Body of pancreas (tissue), 4 donors: ENCODE measurements around the gene PLEKHG2. TPM values are rescaled to one million over a fixed set of nuclear protein-coding genes. Genes with fewer than 3 reads are reported as not detected.

Source experiments
- ATAC-seq: fragments of 150-250 bp; one replicate; pipeline ENCODE4 v1.9.1; 2016
- DNase-seq, 4 donors: peaks; one replicate each; pipeline ENCODE4 v3.0.0-alpha.2; 2019
- H3K27ac ChIP-seq, 4 donors: fragments of 200-600 bp; sonication (generic); 1 replicate in 3 of 4; 2 replicates in 1 of 4; pipeline versions ENCODE4 v1.5.1 to v1.6.1; 2016 to 2019; ENCODE audit warnings: mild to moderate bottlenecking in 1 of 4, mixed read lengths in 1 of 4, moderate library complexity in 1 of 4
- H3K27me3 ChIP-seq, 2 donors: fragments of 200-600 bp; sonication (generic); one replicate each; pipeline ENCODE4 v1.6.0; 2016; ENCODE audit warnings: mild to moderate bottlenecking in 1 of 2
- H3K36me3 ChIP-seq, 2 donors: fragments of 200-600 bp; sonication (generic); replicated peaks in 1 of 2; 2 replicates each; pipeline ENCODE4 v1.5.1; 2016; ENCODE audit warnings: low read depth in 2 of 2; ENCODE audit not compliant: insufficient read depth in 1 of 2
- H3K4me1 ChIP-seq: fragments of 200-600 bp; sonication (generic); one replicate; pipeline ENCODE4 v1.6.0; 2016
- H3K4me3 ChIP-seq, 2 donors: fragments of 200-600 bp; sonication (generic); 1 replicate in 1 of 2; 2 replicates in 1 of 2; pipeline ENCODE4 v1.5.1; 2016 to 2019
- H3K9me3 ChIP-seq, 3 donors: fragments of 200-600 bp; sonication (generic); 1 replicate in 2 of 3; 2 replicates in 1 of 3; pipeline ENCODE4 v1.5.1; 2016
- POLR2A ChIP-seq, 3 donors: fragments of 450-650 bp; IDR thresholded peaks; one replicate each; pipeline ENCODE4 v1.6.1; 2016; ENCODE audit warnings: antibody characterized with exemption in 3 of 3, mild to moderate bottlenecking in 2 of 3
- WGBS, 2 donors: methylation state at CpG; one replicate each; pipeline ENCODE4 v1.1.5; 2017; 5-methylcytosine and 5-hydroxymethylcytosine counted together
- intact Hi-C: fragments of 100-400 bp; cut with DNase I; formaldehyde crosslinking; loops from one replicate; pipeline ENCODE4 v1.15.1; 2023
- total RNA-seq, 2 donors: library from RNA; depleted of rRNA; stranded (reverse); fragments of >200 nt; gene quantifications; one replicate each; pipeline ENCODE4 v1.1.0, GENCODE V29; 2016
- TF ChIP-seq, protein P1 (sequence below), 7 experiments: fragments of 450-650 bp in 4 of 7; fragments of 200-600 bp in 3 of 7; sonication (generic) in 3 of 7; IDR thresholded peaks; one replicate each; pipeline ENCODE4 v1.5.1; 2016 to 2019; ENCODE audit warnings: antibody characterized with exemption in 7 of 7

PLEKHG2 gene
- total RNA-seq, 2 donors from 2014 or later, result 6.7 to 13.2 TPM

DNA sequence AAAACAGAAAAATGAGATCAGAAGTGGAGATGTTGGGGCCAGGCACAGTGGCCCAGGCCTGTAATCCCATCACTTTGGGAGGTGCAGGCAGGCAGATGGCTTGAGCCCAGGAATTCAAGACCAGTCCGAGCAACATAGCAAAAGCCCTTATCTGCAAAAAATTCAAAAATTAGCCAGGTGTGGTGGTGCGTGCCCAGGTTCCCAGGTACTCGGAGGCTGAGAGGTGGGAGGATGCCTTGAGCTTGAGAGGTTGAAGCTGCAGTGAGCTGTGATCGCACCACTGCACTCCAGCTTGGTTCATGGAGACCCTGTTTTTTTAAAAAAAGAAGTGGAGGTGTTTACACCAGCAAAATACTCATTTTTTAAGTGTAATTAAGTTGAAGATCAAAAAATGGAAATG is 12.4 kb upstream of the PLEKHG2 start:
- intact Hi-C loops, result no loop called here
- H3K4me1 ChIP-seq, result peaks cover 42% of the 10 kb centered on the region

DNA sequence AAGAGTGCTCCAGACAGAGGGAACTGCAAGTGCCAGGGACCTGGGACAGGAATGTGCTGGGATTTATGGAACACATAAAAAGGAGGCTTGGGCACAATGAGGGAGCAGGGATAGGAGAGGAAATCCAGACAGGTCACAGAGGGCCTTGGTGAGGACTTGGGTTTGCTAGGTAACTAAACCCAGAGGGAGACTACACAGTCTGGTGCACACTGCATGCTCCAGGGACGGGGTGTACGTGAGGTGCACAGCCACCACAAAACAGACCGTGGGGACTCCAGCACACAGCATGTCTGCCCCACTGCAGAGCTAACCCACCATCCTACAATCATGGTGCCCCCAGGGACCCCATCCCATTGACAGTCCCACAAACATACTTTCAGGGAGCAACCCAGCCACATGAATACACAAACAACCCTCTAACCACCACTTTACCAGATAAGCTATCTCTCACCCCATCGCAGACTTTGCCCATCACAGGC is 11.4 kb upstream of the PLEKHG2 start:
- ATAC-seq, result no peak
- TF ChIP-seq, protein P1, sequence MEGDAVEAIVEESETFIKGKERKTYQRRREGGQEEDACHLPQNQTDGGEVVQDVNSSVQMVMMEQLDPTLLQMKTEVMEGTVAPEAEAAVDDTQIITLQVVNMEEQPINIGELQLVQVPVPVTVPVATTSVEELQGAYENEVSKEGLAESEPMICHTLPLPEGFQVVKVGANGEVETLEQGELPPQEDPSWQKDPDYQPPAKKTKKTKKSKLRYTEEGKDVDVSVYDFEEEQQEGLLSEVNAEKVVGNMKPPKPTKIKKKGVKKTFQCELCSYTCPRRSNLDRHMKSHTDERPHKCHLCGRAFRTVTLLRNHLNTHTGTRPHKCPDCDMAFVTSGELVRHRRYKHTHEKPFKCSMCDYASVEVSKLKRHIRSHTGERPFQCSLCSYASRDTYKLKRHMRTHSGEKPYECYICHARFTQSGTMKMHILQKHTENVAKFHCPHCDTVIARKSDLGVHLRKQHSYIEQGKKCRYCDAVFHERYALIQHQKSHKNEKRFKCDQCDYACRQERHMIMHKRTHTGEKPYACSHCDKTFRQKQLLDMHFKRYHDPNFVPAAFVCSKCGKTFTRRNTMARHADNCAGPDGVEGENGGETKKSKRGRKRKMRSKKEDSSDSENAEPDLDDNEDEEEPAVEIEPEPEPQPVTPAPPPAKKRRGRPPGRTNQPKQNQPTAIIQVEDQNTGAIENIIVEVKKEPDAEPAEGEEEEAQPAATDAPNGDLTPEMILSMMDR (IDR thresholded peaks at IDR 0.05), result no peak
- TF ChIP-seq POLR2A (IDR thresholded peaks at IDR 0.05), result no peak
- no peaks in the 10 kb centered on the region for H3K27me3 ChIP-seq
- H3K4me1 ChIP-seq, result peaks cover 49% of the 10 kb centered on the region
- no peaks in the 10 kb centered on the region for H3K9me3 ChIP-seq
- no peaks in the 10 kb centered on the region for H3K36me3 ChIP-seq
- intact Hi-C loops, result no loop called here
- 48 to 59% methylated on average over 4 of the region's 4 CpGs for WGBS, 2 donors
- H3K4me3 ChIP-seq, result no peak overlapping the region
- H3K27ac ChIP-seq, result peak overlapping the region; percentile 91 to 98 (median 96)
- DNase-seq, result no peak

More for the DNA sequence above, 12.4 kb upstream of the PLEKHG2 start:
- Histone ChIP-seq H3K9me3 (no peaks in the 10 kb centered on the region), H3K4me3 (no peak overlapping the region), H3K36me3 (no peaks in the 10 kb centered on the region), H3K27me3 (no peaks in the 10 kb centered on the region), H3K27ac (peak overlapping the region in 1 of 4 donors; percentile 12)
- no peak for TF ChIP-seq POLR2A (IDR thresholded peaks at IDR 0.05)
- DNase-seq (no peak), ATAC-seq (no peak)
- 45 to 57% methylated on average over 4 of the region's 4 CpGs for WGBS, 2 donors

- Histone ChIP-seq H3K9me3 (no peaks in the 10 kb centered on the region), H3K36me3 (no peaks in the 10 kb centered on the region), H3K27me3 (no peaks in the 10 kb centered on the region), H3K4me3 (no peak overlapping the region), H3K27ac (peak overlapping the region; percentile 91 to 98 (median 96)), H3K4me1 (peaks cover 52% of the 10 kb centered on the region)
- DNase-seq, result peak in 3 of 4 donors; percentile 54 to 79 (median 56)
- peak in 2 of 3 donors; percentile 32 to 53 for TF ChIP-seq POLR2A (IDR thresholded peaks at IDR 0.05)
- TF ChIP-seq, protein P1 (IDR thresholded peaks at IDR 0.05), result no peak
- intact Hi-C loops, result no loop called here
- ATAC-seq, result no peak
- 44 to 55% methylated on average over 4 to 25 of the region's 25 CpGs for WGBS, 2 donors
Observed at GRCh38 chr19:39401549-39402345, 10.7 kb upstream of the PLEKHG2 start.

DNA sequence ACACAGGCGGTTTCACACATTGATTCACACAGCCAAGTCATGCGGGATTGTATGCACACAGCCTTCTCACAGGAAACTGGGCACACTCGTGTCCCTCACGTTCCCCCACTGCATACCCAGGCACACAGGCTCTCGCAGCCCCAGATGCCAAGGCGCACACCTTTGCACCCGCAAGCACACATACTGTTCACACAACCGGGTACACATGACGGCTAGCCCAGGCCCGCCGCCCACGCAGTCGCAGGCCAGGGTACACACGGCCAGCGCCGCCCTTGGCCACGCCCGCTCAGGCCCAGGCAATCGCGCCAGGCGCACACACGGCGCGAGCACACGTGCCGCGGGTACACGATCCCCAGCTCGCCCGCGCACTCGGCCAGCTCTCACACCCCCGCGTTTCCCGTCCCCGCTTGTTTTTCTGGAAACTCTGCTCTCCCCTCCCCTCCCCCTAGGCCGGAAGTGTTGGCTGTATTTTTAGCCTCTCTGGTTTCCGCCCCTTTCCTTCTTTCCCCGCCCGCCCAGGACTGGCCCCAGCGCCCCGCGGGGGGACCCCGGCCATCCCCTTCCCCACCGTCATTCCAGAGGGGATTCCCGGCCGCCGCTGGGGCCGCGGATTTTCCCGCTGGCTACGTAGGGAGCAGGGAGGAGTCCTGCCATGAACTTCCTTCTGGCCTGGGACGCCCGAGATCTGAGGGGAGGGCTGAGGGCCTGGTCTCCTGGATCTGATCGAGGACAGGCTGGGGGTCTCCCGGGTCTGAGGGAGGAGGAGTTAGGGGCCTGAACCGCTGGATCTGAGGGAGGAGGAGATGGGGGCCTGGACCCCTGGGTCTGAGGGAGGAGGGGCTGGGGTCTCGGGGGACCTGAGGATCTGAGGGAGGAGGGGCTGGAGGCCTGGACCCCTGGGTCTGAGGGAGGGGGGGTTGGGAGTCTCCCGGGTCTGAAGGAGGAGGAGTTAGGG is 9.8 kb upstream of the PLEKHG2 start:
- ATAC-seq (peak; percentile 49), DNase-seq (peak; percentile 90 to 95 (median 92))
- Histone ChIP-seq H3K36me3 (no peaks in the 10 kb centered on the region), H3K4me1 (peaks cover 44% of the 10 kb centered on the region), H3K4me3 (no peak overlapping the region), H3K27ac (peak overlapping the region; percentile 91 to 98 (median 96)), H3K9me3 (no peaks in the 10 kb centered on the region), H3K27me3 (no peaks in the 10 kb centered on the region)
- WGBS, 2 donors, result 1% methylated on average over 31 to 59 of the region's 59 CpGs
- intact Hi-C loops, result no loop called here
- TF ChIP-seq, protein P1 (IDR thresholded peaks at IDR 0.05), result no peak
- peak; percentile 28 to 64 (median 59) for TF ChIP-seq POLR2A (IDR thresholded peaks at IDR 0.05)
